HG02852 (cell line): Measurements from ENCODE around the gene IL1RAPL2.
"Not testable (repeated sequence)": the region's sequence is repeated elsewhere in the genome, so short reads cannot be mapped to it uniquely, and the experiment has no call there.

Source experiments
- ATAC-seq: cut with Tn5 transposase; IDR thresholded peaks from one replicate; pipeline ENCODE4 v1.9.1; 2021; ENCODE audit warnings: mild to moderate bottlenecking, moderate library complexity; ENCODE audit not compliant: unreplicated experiment

IL1RAPL2 gene

DNA sequence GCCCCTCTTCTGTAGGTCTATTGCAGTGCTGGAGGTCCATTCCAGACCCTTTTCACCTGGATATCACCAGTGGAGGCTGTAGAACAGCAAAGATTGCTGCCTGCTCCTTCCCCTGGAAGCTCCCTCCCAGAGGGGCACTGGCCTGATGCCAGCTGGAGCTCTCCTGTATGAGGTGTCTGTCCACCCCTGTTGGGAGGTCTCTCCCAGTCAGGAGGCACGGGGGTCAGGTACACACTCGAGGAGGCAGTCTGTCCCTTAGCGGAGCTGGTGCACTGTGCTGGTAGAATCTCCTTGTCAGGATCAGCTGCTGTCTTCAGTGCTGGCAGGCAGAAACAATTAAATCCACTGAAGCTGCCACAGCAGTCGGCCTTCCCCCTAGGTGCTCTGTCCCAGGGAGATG is 276.6 kb downstream of the IL1RAPL2 start:
- ATAC-seq: no peak

GRCh38 chrX:104852241-104852640 is 286.2 kb downstream of the IL1RAPL2 start:
- ATAC-seq: no peak

GRCh38 chrX:104854188-104854587 is 288.2 kb downstream of the IL1RAPL2 start:
- ATAC-seq: no peak

GRCh38 chrX:104854790-104855340 is 288.9 kb downstream of the IL1RAPL2 start:
- ATAC-seq: no peak

- ATAC-seq: no peak
Observed at GRCh38 chrX:104863466-104863865, 297.5 kb downstream of the IL1RAPL2 start.

DNA sequence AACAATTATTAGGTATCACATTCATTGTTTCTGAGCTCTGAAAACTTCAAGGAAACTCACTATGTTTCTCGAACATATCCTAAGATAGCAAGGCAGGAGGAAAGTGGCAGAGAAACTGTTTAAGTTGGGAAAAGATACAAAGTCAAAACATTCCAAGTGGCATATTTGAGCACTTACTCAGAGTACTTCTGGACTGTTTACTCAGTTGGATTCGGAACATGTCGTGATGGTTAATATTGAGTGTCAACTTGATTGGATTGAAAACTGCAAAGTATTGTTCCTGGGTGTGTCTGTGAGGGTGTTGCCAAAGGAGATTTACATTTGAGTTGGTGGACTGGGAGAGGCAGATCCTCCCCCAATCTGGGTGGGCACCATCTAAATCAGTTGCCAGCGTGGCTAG is 298.3 kb downstream of the IL1RAPL2 start:
- no peak for ATAC-seq

- ATAC-seq: no peak
Observed at GRCh38 chrX:104877504-104877903, 311.5 kb downstream of the IL1RAPL2 start.

DNA sequence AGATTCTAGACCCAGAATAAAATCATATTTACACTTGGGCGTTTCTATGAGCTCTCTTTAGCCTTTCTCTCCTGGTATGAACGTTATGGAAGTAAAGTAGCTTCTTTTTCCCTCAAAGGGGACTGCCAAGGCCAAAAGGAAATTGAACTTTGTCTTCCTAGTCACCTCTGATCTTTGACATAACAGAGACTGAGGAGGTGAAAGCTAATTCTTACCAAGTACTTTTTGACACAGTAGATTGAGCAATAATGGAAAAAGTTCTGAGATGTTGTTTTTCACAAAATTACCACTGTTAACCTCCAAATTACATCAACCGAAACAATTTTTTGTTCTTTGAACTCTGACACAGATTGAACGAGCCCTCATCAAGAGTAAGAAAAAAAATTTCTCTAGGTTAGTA is 336.1 kb downstream of the IL1RAPL2 start:
- ATAC-seq: no peak

GRCh38 chrX:104909694-104910093 is 343.7 kb downstream of the IL1RAPL2 start:
- not testable (repeated sequence) for ATAC-seq

- no peak for ATAC-seq
Observed at GRCh38 chrX:104913348-104913747, 347.3 kb downstream of the IL1RAPL2 start.

- ATAC-seq: not testable (repeated sequence)
Observed at GRCh38 chrX:104914686-104915085, 348.7 kb downstream of the IL1RAPL2 start.

- ATAC-seq: no peak
Observed at GRCh38 chrX:104918122-104918521, 352.1 kb downstream of the IL1RAPL2 start.

DNA sequence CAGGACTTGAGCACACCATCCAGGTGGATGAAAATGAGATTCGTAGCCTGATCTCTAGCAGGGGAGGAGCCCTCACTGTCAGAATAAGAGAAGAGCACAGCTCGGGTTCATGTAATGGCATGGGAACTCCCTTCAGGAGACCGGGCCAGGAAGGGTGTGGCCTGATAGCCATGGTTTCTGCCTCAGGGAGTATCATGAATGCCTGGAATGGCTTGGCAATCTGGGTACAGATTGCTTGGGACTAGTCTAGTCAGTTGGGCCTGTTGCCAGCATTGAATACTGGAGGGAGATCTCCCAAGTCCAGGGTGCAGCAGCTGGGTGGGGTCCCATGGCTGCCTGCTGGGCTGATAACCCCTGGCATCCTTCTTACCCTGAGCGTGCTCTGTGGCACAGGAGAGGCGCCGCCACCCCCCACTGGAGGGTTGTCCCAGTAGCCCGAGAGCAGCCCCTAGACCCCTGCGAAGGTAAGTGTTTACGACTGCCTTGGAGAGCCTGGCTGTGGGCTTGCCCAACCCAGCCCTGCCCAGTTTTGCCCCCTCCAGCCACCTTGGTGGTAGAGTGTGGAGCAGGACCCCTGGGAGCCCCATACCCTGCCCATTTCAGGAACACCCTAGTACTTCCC is 355.7 kb downstream of the IL1RAPL2 start:
- ATAC-seq: no peak

DNA sequence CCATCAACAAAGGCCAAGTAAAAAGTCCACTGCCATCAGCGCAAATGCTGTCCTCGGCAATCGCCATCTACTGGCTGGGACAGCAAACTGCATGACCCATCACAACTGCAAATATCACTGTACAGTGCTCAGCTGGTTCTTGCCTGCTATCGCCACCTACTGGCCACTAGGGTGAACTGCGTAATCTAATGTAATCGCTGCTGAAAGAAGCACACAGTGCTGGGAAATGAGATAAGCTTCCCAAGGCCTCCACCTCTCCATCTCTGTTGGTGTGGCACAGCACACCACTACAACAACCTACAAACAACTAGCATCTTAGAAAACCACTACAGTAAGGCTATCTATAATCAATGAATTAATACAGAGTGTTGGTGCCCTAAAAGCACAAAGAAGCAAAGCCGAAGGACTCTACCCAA is 356.2 kb downstream of the IL1RAPL2 start:
- peak; percentile 99 for ATAC-seq

DNA sequence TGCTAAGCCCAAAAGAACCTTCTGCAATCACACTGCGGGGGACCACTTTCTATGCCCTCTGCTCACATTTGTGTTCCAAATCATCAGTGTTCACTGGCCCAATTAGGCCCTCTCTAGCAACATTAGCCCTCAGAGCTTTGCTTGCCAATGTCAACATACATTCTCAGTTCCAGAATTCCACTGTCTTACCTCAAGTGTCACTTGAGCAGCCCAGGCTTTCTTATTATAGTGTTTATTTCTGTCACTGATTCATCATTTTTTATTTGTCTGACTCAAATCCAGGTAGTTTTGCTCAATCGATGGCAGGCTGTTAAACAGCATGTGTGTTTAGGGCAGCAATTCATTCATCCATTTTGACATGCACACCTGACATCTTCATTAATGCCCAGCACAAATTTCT is 363.3 kb downstream of the IL1RAPL2 start:
- no peak for ATAC-seq

- no peak for ATAC-seq
Observed at GRCh38 chrX:104935581-104935980, 369.6 kb downstream of the IL1RAPL2 start.

- ATAC-seq: no peak
Observed at GRCh38 chrX:104953251-104953650, 387.3 kb downstream of the IL1RAPL2 start.

DNA sequence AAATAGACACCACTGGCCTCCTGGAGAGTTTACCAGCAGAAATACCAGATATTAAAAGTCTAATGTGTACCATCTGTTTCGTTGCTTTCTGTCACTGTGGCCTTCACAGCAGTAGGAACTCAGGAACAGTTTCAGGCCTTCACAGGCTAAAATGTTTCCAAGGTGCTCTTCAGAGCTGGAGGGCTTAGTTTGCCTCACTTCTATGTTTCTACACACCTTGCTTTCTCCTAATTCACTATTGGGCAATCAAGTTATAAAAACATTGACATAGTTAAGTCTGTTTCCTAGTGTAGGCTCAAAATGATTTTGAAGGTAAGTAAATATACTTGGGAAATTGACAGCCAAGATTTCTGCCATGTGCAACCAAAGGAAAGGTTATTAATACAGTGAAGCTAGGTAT is 395.9 kb downstream of the IL1RAPL2 start:
- ATAC-seq: no peak

DNA sequence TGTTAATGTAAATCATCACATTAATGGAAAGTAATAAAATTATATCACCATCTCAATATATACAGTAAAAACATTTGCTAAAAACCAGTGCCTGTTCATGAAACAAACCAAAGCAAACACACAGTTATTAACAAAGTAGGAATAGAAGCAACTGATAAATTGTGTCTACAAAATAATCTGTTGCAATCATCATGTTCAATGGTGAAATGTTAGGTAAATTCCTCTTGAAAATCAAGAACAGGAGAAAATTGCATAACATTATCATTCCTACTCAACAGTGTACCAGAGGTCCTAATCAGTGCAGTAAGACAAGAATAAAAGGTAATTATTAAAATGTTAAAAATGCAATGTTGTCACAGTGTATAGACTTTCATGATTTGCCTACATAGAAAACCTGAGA is 402.2 kb downstream of the IL1RAPL2 start:
- no peak for ATAC-seq

DNA sequence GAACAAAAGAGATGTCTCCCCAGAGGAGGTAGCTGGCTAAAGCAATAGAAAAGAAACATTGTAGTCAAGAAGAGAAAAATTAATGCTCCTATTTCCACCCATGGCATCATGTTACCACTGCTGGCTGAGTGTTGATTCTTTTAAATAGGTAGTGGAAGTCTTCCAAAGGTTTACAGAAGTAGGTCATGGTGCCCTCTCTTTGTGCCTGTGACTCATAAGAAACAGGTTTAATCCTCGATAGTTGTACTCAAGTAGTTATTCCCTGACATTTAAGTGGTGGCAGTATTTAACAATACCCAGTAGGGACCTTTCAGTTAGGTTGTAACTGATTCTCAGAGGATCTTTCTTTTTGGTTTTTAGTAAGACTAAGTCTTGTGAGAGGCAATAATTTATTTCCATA is 406.7 kb downstream of the IL1RAPL2 start:
- no peak for ATAC-seq

GRCh38 chrX:104987063-104987462 is 421.1 kb downstream of the IL1RAPL2 start:
- ATAC-seq: no peak

DNA sequence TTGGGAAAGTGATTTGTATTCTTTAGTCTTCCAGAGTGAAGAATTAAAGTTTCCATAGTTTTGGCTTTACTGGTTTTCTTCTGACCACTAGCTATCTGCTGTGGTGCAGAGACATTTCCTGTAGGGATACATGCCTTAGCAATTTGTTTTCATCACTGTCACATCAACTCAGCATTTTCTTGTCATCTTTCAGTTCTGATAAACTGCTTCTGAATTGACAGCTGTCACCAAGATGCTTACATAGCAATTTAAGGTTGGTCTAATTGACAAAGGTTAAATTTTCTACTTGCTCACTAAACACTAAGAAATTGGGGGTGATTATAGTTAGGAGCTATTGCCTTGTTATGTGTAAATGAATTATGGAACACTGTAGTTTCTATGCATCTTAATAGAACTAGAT is 422.0 kb downstream of the IL1RAPL2 start:
- ATAC-seq: no peak

- no peak for ATAC-seq
Observed at GRCh38 chrX:104995546-104995945, 429.5 kb downstream of the IL1RAPL2 start.
